HG02852 (cell line): ENCODE data around the gene DOCK1.
"Not testable (repeated sequence)": the region's sequence is repeated elsewhere in the genome, so short reads cannot be mapped to it uniquely, and the experiment has no call there.

Source experiments
- ATAC-seq: cut with Tn5 transposase; IDR thresholded peaks from one replicate; pipeline ENCODE4 v1.9.1; 2021; ENCODE audit warnings: mild to moderate bottlenecking, moderate library complexity; ENCODE audit not compliant: unreplicated experiment

DOCK1 gene

GRCh38 chr10:126902157-126902556 lies 3.1 kb upstream of the DOCK1 start:
- ATAC-seq: no peak

GRCh38 chr10:126903656-126904360 lies 1.4 kb upstream of the DOCK1 start:
- ATAC-seq: no peak

- no peak for ATAC-seq
These were observed 761 bp upstream of the DOCK1 start for GRCh38 chr10:126904516-126904817.

GRCh38 chr10:126905776-126906703 lies 812 bp downstream of the DOCK1 start:
- ATAC-seq: no peak

GRCh38 chr10:126906704-126907422 lies 1.6 kb downstream of the DOCK1 start:
- no peak for ATAC-seq

- no peak for ATAC-seq
These were observed 2.3 kb downstream of the DOCK1 start for GRCh38 chr10:126907423-126907970.

GRCh38 chr10:126908225-126908624 lies 3.0 kb downstream of the DOCK1 start:
- no peak for ATAC-seq

- ATAC-seq: no peak
These were observed 3.5 kb downstream of the DOCK1 start for GRCh38 chr10:126908729-126909128.

GRCh38 chr10:126909147-126909546 lies 3.9 kb downstream of the DOCK1 start:
- no peak for ATAC-seq

GRCh38 chr10:126910196-126910595 lies 5.0 kb downstream of the DOCK1 start:
- no peak for ATAC-seq

- no peak for ATAC-seq
These were observed 5.6 kb downstream of the DOCK1 start for GRCh38 chr10:126910798-126911197.

GRCh38 chr10:126911301-126911700 lies 6.1 kb downstream of the DOCK1 start:
- ATAC-seq: no peak

GRCh38 chr10:126913316-126913715 lies 8.1 kb downstream of the DOCK1 start:
- ATAC-seq: no peak

- ATAC-seq: no peak
These were observed 9.3 kb downstream of the DOCK1 start for GRCh38 chr10:126914561-126914960.

GRCh38 chr10:126916952-126917351 lies 11.7 kb downstream of the DOCK1 start:
- ATAC-seq: not testable (repeated sequence)

- no peak for ATAC-seq
These were observed 12.1 kb downstream of the DOCK1 start for GRCh38 chr10:126917375-126917774.

GRCh38 chr10:126917975-126918908 lies 13.0 kb downstream of the DOCK1 start:
- ATAC-seq: no peak

- no peak for ATAC-seq
These were observed 14.2 kb downstream of the DOCK1 start for GRCh38 chr10:126919426-126919825.

- ATAC-seq: no peak
These were observed 15.9 kb downstream of the DOCK1 start for GRCh38 chr10:126921162-126921561.

GRCh38 chr10:126921974-126922525 lies 16.8 kb downstream of the DOCK1 start:
- ATAC-seq: no peak
